GM12892 (cell line): ENCODE measurements around the gene BACE2.

ENCODE experiments used
- POLR2A ChIP-seq: IDR thresholded peaks from 2 replicates; pipeline ENCODE4 v1.6.1; 2011; ENCODE audit warnings: low read depth, low read length, control low read depth
- POLR2AphosphoS5 ChIP-seq: IDR thresholded peaks from 2 replicates; pipeline ENCODE4 v1.6.1; 2011; ENCODE audit warnings: low read depth, low read length, control low read depth
- TAF1 ChIP-seq: IDR thresholded peaks from 2 replicates; pipeline ENCODE4 v1.6.1; 2011; ENCODE audit warnings: low read depth, mild to moderate bottlenecking, control low read depth, low read length, borderline replicate concordance

GRCh38 chr21:41232013-41232412 is 64.1 kb downstream of the BACE2 start:
- TF ChIP-seq POLR2A (no peak), TAF1 (no peak), POLR2AphosphoS5 (no peak)
